GM12878 (cell line): ENCODE data around the gene ABCA9.

Experiments
- ATF3 ChIP-seq: IDR thresholded peaks from 2 replicates; pipeline ENCODE4 v1.6.1; 2011; ENCODE audit warnings: low read depth, mild to moderate bottlenecking, low read length, moderate library complexity, borderline replicate concordance; ENCODE audit errors: extremely low read depth
- CBX5 ChIP-seq: sonication (generic); IDR thresholded peaks from 2 replicates; pipeline ENCODE4 v1.6.1; 2016; ENCODE audit warnings: low read depth, moderate library complexity, mild to moderate bottlenecking, inconsistent platforms
- CTCF ChIP-seq, 3 experiments: IDR thresholded peaks in 2 of 3; conservative IDR thresholded peaks in 1 of 3; 2 replicates each; pipeline ENCODE4 v1.5.1; 2011; ENCODE audit warnings: low read depth in 3 of 3, low read length in 3 of 3, mild to moderate bottlenecking in 3 of 3, control low read depth in 2 of 3, moderate library complexity in 2 of 3, inconsistent platforms in 1 of 3, mixed read lengths in 1 of 3; ENCODE audit not compliant: control insufficient read depth in 2 of 3, insufficient read depth in 1 of 3; ENCODE audit errors: extremely low read depth in 1 of 3
- EP300 ChIP-seq, 2 experiments: fragments of 150-350 bp in 1 of 2; IDR thresholded peaks; 2 replicates each; pipeline ENCODE4 v1.6.1; 2011 to 2012; ENCODE audit warnings: low read depth in 2 of 2, low read length in 2 of 2, borderline replicate concordance in 1 of 2, improper control_type of control experiment in 1 of 2, inconsistent platforms in 1 of 2; ENCODE audit not compliant: control insufficient read depth in 1 of 2
- EZH2 ChIP-seq: IDR thresholded peaks from 2 replicates; pipeline ENCODE4 v1.6.1; 2012; ENCODE audit warnings: low read depth, mild to moderate bottlenecking, control low read depth, inconsistent platforms, low read length, borderline replicate concordance; ENCODE audit not compliant: control insufficient read depth
- HDAC6 ChIP-seq: fragments of 200-600 bp; sonication (generic); IDR thresholded peaks from one replicate; pipeline ENCODE4 v1.8.0; 2017; ENCODE audit warnings: antibody characterized with exemption; ENCODE audit not compliant: unreplicated experiment
- NR2F1 ChIP-seq: fragments of 450-650 bp; conservative IDR thresholded peaks from 2 replicates; pipeline ENCODE4 v1.6.1; 2017; ENCODE audit warnings: mild to moderate bottlenecking
- SREBF1 ChIP-seq: IDR thresholded peaks from 2 replicates; pipeline ENCODE4 v1.6.1; 2012; ENCODE audit warnings: mild to moderate bottlenecking, low read length
- SREBF2 ChIP-seq: IDR thresholded peaks from 2 replicates; pipeline ENCODE4 v1.6.1; 2012; ENCODE audit warnings: mild to moderate bottlenecking, low read length
- TAF1 ChIP-seq: IDR thresholded peaks from 2 replicates; pipeline ENCODE4 v1.6.1; 2011; ENCODE audit warnings: mild to moderate bottlenecking, low read depth, low read length, borderline replicate concordance

GRCh38 chr17:68963958-68964357 is 96.8 kb downstream of the ABCA9 start:
- no peak for TF ChIP-seq SREBF2
- TF ChIP-seq CBX5, result no peak
- no peak for TF ChIP-seq CTCF (IDR thresholded peaks at IDR 0.05 in 2 of 3, conservative IDR thresholded peaks at IDR 0.05 in 1 of 3; ENCODE audit: control insufficient read depth in 2 of 3, extremely low read depth in 1 of 3, insufficient read depth in 1 of 3, low read depth in 3 of 3, low read length in 3 of 3)
- TF ChIP-seq NR2F1, result no peak
- no peak for TF ChIP-seq TAF1
- TF ChIP-seq ATF3, result no peak
- no peak for TF ChIP-seq SREBF1
- TF ChIP-seq HDAC6, result no peak
- TF ChIP-seq EZH2, result no peak
- no peak for TF ChIP-seq EP300 (IDR thresholded peaks at IDR 0.05; ENCODE audit: borderline replicate concordance in 1 of 2, control insufficient read depth in 1 of 2, low read depth in 2 of 2, low read length in 2 of 2)
